Coronary artery (tissue), 2 donors: ENCODE measurements around the gene TMEM54.
A peak's percentile ranks its signal among the peaks of the same experiment; 100 is the strongest.
"Not testable (repeated sequence)": the region's sequence is repeated elsewhere in the genome, so short reads cannot be mapped to it uniquely, and the experiment has no call there.

Experiments
- DNase-seq: peaks from one replicate; pipeline ENCODE4 v3.0.0-alpha.2; 2017; ENCODE audit warnings: low spot score
- H3K27ac ChIP-seq, 2 donors: fragments of 200-600 bp; sonication (generic); one replicate each; pipeline ENCODE4 v1.5.1; 2016 to 2019
- H3K4me3 ChIP-seq: fragments of 200-600 bp; sonication (generic); 2 replicates; pipeline ENCODE4 v1.5.1; 2016; ENCODE audit warnings: mild to moderate bottlenecking, moderate library complexity
- TF ChIP-seq, protein P1 (sequence below): fragments of 200-600 bp; sonication (generic); IDR thresholded peaks from one replicate; pipeline ENCODE4 v1.5.1; 2019; ENCODE audit warnings: antibody characterized with exemption

The TMEM54 gene

DNA sequence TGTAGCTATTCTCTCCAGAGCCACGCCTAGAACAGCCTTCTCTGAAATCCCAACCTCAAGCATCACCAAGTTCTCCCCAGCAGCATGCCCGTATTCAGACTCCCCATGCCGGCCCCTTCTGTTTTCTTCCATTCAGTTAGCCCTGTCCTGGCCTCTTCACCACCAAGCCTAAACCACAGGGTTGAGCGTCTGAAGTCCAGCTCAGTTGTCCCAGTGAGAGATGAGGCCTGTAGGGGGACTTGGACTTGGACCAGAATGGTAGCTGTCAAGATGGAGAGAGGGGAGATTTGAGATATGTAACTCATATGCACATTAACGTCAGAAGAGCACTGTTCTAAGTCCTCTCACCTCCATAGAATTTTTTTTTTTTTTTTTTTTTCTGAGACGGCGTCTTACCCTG lies 5.5 kb upstream of the TMEM54 start:
- H3K27ac ChIP-seq: no peak overlapping the region
- no peak for DNase-seq
- no peak overlapping the region for H3K4me3 ChIP-seq
- TF ChIP-seq, protein P1, sequence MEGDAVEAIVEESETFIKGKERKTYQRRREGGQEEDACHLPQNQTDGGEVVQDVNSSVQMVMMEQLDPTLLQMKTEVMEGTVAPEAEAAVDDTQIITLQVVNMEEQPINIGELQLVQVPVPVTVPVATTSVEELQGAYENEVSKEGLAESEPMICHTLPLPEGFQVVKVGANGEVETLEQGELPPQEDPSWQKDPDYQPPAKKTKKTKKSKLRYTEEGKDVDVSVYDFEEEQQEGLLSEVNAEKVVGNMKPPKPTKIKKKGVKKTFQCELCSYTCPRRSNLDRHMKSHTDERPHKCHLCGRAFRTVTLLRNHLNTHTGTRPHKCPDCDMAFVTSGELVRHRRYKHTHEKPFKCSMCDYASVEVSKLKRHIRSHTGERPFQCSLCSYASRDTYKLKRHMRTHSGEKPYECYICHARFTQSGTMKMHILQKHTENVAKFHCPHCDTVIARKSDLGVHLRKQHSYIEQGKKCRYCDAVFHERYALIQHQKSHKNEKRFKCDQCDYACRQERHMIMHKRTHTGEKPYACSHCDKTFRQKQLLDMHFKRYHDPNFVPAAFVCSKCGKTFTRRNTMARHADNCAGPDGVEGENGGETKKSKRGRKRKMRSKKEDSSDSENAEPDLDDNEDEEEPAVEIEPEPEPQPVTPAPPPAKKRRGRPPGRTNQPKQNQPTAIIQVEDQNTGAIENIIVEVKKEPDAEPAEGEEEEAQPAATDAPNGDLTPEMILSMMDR: no peak

- not testable (repeated sequence) for H3K27ac ChIP-seq, DNase-seq, H3K4me3 ChIP-seq
Observed at GRCh38 chr1:32905588-32905987, 4.4 kb upstream of the TMEM54 start.

DNA sequence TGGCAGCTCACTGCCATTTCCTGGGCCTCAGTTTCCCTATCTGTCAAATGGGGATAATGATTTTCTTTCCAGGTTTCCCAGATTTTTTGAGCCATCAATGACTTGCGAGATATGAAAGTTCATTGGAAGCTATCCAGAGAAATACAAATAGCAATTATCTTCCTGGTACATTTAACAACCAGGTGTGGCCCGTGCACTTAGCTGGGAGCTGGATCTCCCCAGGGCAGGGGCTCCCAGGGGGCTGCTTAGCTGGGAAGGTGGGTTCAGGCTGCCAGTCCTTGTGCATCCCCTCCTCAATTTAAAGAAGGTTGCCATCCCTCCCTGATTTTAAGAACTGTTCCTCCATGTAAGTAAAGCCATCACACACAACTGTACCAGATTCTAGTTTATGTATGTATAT lies 3.6 kb upstream of the TMEM54 start:
- Histone ChIP-seq H3K27ac (no peak overlapping the region), H3K4me3 (no peak overlapping the region)
- TF ChIP-seq, protein P1: no peak
- DNase-seq: no peak

- no peak overlapping the region for H3K27ac ChIP-seq
- DNase-seq: no peak
- TF ChIP-seq, protein P1: no peak
Observed at GRCh38 chr1:32903991-32904785, 3.0 kb upstream of the TMEM54 start.

GRCh38 chr1:32902535-32902920 lies 1.3 kb upstream of the TMEM54 start:
- H3K27ac ChIP-seq: no peak overlapping the region
- no peak for DNase-seq
- no peak overlapping the region for H3K4me3 ChIP-seq
- TF ChIP-seq, protein P1: no peak

More at GRCh38 chr1:32903991-32904785, 3.0 kb upstream of the TMEM54 start:
- no peak overlapping the region for H3K4me3 ChIP-seq

DNA sequence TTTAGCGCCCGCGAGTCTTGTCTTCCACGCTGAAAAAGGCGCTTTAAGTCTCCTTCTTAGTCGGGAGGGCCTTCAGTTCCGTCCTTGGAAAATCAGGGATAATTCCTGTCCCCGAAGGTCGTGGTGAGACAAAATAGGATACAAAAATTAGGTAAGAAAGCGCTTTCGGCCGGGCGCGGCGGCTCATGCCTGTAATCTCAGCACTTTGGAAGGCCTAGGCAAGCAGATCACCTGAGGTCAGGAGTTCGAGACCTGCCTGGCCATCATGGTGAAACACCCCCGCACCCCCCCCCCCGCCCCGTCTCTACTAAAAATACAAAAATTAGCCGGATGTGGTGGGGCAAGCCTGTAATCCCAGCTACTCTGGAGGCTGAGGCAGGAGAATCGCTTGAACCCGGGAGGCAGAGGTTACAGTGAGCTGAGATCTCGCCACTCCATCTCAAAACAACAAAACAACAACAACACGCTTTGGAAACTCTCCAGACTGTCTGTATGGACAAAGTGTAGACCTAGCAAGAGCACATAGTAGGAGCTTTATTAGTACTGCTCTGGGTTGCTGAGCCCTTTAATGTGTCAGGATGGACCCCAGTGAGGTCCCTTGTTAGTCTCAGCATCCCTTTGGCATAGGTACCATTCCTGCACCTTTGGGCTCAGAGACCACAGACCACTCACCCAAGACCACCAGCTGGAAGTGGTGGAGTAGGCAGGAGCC lies 790 bp upstream of the TMEM54 start:
- no peak for DNase-seq
- TF ChIP-seq, protein P1: no peak
- Histone ChIP-seq H3K4me3 (peak overlapping the region; percentile 78), H3K27ac (no peak overlapping the region)

- no peak for DNase-seq
- TF ChIP-seq, protein P1: no peak
- H3K4me3 ChIP-seq: peak overlapping the region; percentile 78
- H3K27ac ChIP-seq: no peak overlapping the region
Observed at GRCh38 chr1:32900371-32900955, 726 bp downstream of the TMEM54 start.
